NCI-H748 treated with DMSO at 0.1 percent for 48 hours (cell line): ENCODE measurements around the gene DNAH10.

Experiments used
- DNase-seq: peaks from one replicate; lab custom pipeline; 2025; lab: John Stamatoyannopoulos, UW

DNAH10 gene

GRCh38 chr12:123948401-123948795 lies 186.3 kb downstream of the DNAH10 start:
- DNase-seq = no peak

- no peak for DNase-seq
These were observed 187.0 kb downstream of the DNAH10 start for GRCh38 chr12:123948796-123949769.

- DNase-seq = no peak
These were observed 187.7 kb downstream of the DNAH10 start for GRCh38 chr12:123949770-123950165.

GRCh38 chr12:123950476-123951349 lies 188.6 kb downstream of the DNAH10 start:
- DNase-seq = no peak

- no peak for DNase-seq
These were observed 189.4 kb downstream of the DNAH10 start for GRCh38 chr12:123951467-123951866.

GRCh38 chr12:123952037-123952436 lies 189.9 kb downstream of the DNAH10 start:
- DNase-seq = no peak

GRCh38 chr12:123954647-123955350 lies 192.7 kb downstream of the DNAH10 start:
- DNase-seq = no peak

GRCh38 chr12:123956249-123956648 lies 194.1 kb downstream of the DNAH10 start:
- no peak for DNase-seq

- DNase-seq = no peak
These were observed 195.1 kb downstream of the DNAH10 start for GRCh38 chr12:123957196-123957595.

GRCh38 chr12:123958462-123958861 lies 196.4 kb downstream of the DNAH10 start:
- no peak for DNase-seq

- DNase-seq = no peak
These were observed 196.8 kb downstream of the DNAH10 start for GRCh38 chr12:123958876-123959275.

GRCh38 chr12:123960029-123960735 lies 198.1 kb downstream of the DNAH10 start:
- DNase-seq = no peak

GRCh38 chr12:123960856-123961255 lies 198.8 kb downstream of the DNAH10 start:
- no peak for DNase-seq

- no peak for DNase-seq
These were observed 199.7 kb downstream of the DNAH10 start for GRCh38 chr12:123961585-123962345.

- no peak for DNase-seq
These were observed 200.4 kb downstream of the DNAH10 start for GRCh38 chr12:123962513-123962912.

GRCh38 chr12:123963821-123964220 lies 201.7 kb downstream of the DNAH10 start:
- DNase-seq = no peak

GRCh38 chr12:123965382-123965781 lies 203.3 kb downstream of the DNAH10 start:
- no peak for DNase-seq

- DNase-seq = no peak
These were observed 204.5 kb downstream of the DNAH10 start for GRCh38 chr12:123966596-123966995.

- no peak for DNase-seq
These were observed 205.1 kb downstream of the DNAH10 start for GRCh38 chr12:123967121-123967586.

- no peak for DNase-seq
These were observed 209.3 kb downstream of the DNAH10 start for GRCh38 chr12:123971449-123971769.
